Transverse colon (tissue), 3 donors: ENCODE results near the gene TRAK1.

Experiments
- EP300 ChIP-seq: sonication (generic); formaldehyde crosslinking; IDR thresholded peaks from one replicate; pipeline ENCODE4 v1.6.1; 2017; ENCODE audit warnings: antibody characterized with exemption, low read depth
- POLR2A ChIP-seq: fragments of 450-650 bp; IDR thresholded peaks from one replicate; pipeline ENCODE4 v1.6.1; 2016; ENCODE audit warnings: antibody characterized with exemption, mild to moderate bottlenecking, moderate library complexity
- TF ChIP-seq, protein P1 (sequence below), 5 experiments: fragments of 200-600 bp in 3 of 5; fragments of 450-650 bp in 2 of 5; sonication (generic) in 3 of 5; IDR thresholded peaks; 1 replicate in 2 of 5; 2 replicates in 3 of 5; pipeline ENCODE4 v1.5.1; 2016 to 2017; ENCODE audit warnings: antibody characterized with exemption in 5 of 5, inconsistent platforms in 3 of 5, mild to moderate bottlenecking in 2 of 5, moderate library complexity in 1 of 5

DNA sequence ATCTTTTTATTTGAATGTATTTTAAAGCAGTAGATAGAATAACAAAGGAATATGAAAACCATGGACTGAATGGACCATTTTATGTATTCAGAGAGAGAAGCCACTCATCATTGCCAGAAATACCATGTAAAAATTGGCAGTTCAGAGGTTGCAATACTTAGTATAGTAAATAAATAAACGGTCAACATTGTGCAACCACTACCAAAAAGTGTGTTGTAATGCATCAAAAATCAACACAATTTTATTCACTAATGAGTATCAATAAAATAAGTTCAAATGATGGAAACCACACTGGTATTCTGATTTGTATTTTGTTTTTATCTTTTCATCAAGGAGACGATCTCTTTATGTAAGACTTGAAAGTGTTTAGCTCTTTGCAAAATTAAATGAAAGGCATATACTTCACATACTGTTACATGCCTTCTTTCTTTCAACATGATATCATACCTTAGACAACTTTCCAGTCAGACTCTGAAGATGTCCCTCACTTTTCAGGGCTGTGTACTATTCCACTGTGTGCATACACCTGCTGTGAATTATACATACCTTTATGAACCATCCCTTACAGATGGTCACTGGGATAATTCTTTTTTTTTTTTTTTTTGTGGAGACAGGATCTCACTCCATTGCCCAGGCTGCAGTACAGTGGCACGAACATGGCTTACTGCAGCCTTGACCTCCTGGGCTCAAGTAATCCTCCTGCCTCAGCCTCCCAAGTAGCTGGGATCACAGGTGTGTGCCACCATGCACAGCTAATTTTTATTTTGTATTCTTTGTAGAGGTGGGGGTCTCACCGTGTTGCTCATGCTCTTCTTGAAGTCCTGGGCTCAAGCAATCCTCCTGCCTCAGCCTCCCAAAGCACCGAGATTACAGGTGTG lies 134.6 kb downstream of the TRAK1 start:
- TF ChIP-seq, protein P1, sequence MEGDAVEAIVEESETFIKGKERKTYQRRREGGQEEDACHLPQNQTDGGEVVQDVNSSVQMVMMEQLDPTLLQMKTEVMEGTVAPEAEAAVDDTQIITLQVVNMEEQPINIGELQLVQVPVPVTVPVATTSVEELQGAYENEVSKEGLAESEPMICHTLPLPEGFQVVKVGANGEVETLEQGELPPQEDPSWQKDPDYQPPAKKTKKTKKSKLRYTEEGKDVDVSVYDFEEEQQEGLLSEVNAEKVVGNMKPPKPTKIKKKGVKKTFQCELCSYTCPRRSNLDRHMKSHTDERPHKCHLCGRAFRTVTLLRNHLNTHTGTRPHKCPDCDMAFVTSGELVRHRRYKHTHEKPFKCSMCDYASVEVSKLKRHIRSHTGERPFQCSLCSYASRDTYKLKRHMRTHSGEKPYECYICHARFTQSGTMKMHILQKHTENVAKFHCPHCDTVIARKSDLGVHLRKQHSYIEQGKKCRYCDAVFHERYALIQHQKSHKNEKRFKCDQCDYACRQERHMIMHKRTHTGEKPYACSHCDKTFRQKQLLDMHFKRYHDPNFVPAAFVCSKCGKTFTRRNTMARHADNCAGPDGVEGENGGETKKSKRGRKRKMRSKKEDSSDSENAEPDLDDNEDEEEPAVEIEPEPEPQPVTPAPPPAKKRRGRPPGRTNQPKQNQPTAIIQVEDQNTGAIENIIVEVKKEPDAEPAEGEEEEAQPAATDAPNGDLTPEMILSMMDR (IDR thresholded peaks at IDR 0.05), result no peak
- no peak for TF ChIP-seq POLR2A
- TF ChIP-seq EP300, result no peak
